Measurements from ENCODE around the gene HOXD8. TPM values are rescaled to one million over a fixed set of nuclear protein-coding genes. Genes with fewer than 3 reads are reported as not detected.

Gene HOXD8
- total RNA-seq, 5 donors from 2014 or later (not counting 1 experiment from before 2014, with no cell fraction given): not detected

DNA sequence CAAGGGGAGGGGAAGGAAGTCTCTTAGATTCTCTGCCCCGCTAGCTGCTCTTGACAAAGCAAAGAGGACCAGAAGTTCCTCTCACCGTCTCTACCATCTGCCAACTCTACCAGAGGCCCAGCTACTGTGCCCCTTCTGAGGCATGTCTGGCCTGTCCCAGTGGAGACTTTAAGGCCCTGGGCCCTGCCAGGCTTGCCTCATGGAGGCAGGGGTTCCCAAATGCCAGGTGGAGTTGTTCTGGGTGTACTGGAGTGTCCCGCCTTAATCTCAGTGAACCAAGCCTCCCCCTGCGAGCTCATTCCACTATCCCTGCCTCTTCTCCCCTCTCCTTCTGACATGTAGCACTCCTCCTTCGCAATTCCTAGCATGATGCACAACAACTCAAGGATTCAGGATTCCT is 27.7 kb upstream of the HOXD8 start:
- H3K27ac Mint-ChIP-seq: peak overlapping the region in 1 of 2 donors; percentile 32
- no peaks in the 10 kb centered on the region for H3K9me3 Mint-ChIP-seq
- H3K27ac ChIP-seq (ENCODE audit: low read length): no peak overlapping the region
- WGBS (ENCODE audit: insufficient coverage): 37% methylated on average over 3 of the region's 5 CpGs
- peaks cover 10 to 26% of the 10 kb centered on the region in 2 experiments for H3K4me1 ChIP-seq (ENCODE audit: control insufficient read depth in 1 of 2, extremely low read depth in 1 of 2, insufficient read depth in 2 of 2, low read length in 2 of 2)
- H3K9me3 ChIP-seq: no peaks in the 10 kb centered on the region
- peaks cover 29 to 93% of the 10 kb centered on the region in 2 experiments for H3K27me3 ChIP-seq (replicated peaks in 1 of 2; ENCODE audit: control insufficient read depth in 2 of 2, extremely low read depth in 1 of 2, insufficient read depth in 2 of 2, low read length in 1 of 2)
- H3K4me3 ChIP-seq (ENCODE audit: control insufficient read depth in 1 of 2, extremely low read depth in 1 of 2, low read length in 1 of 2): no peak overlapping the region
- H3K36me3 Mint-ChIP-seq: no peaks in the 10 kb centered on the region
- DNase-seq (no peak), ATAC-seq (replicated peaks in 1 of 4) (no peak)
- POLR2A ChIA-PET: no interaction called here
- H3K36me3 ChIP-seq (ENCODE audit: control insufficient read depth in 2 of 2, extremely low read depth in 1 of 2, insufficient read depth in 1 of 2, low read length in 1 of 2): no peaks in the 10 kb centered on the region
- no peak overlapping the region for H3K4me3 Mint-ChIP-seq
- peaks cover 83 to 91% of the 10 kb centered on the region in 2 donors for H3K27me3 Mint-ChIP-seq
- CTCF ChIA-PET: interaction anchor here (0.5 to 1.4 kb wide), 3 partner anchors 30 to 32 kb away, joined by 3 to 4 read pairs (median 4); no protein-coding TSS in a partner anchor
- peaks cover 25 to 40% (median 31%) of the 10 kb centered on the region in 3 donors for H3K4me1 Mint-ChIP-seq

DNA sequence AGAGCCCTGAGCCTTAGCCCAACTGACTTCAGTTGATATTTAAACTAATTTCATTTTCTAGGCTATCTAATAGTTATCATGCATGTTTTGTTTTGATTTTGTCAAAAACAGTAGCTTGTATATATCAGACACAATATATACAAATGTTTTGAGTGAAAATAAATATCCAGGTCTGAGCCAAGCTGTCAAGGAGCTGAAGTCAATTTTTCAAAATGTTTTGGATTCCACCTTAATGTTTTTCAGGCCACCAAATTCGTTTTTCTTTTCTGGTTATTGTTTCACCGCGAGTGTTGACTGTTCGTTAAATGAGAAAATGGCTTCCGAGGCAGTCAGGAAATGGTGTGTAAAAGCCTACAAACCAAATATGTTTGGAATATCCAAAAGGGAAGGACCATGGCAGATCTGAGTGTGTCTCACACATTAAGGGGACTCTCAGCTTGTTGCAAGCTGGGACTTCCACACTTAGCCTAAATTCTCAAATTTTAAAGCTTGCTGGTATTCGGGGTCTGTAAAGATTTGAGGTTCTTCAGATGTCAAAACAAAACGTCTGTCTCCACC is 27.1 kb upstream of the HOXD8 start:
- peaks cover 23 to 35% (median 28%) of the 10 kb centered on the region in 3 donors for H3K4me1 Mint-ChIP-seq
- H3K27ac ChIP-seq (ENCODE audit: low read length): no peak overlapping the region
- no peaks in the 10 kb centered on the region for H3K36me3 Mint-ChIP-seq
- H3K27me3 ChIP-seq (replicated peaks in 1 of 2; ENCODE audit: control insufficient read depth in 2 of 2, extremely low read depth in 1 of 2, insufficient read depth in 2 of 2, low read length in 1 of 2): peaks cover 27 to 92% of the 10 kb centered on the region in 2 experiments
- H3K9me3 ChIP-seq: no peaks in the 10 kb centered on the region
- H3K4me3 ChIP-seq (ENCODE audit: control insufficient read depth in 1 of 2, extremely low read depth in 1 of 2, low read length in 1 of 2): no peak overlapping the region
- POLR2A ChIA-PET: interaction anchor here (0.6 to 1.1 kb wide), 2 partner anchors 20 to 24 kb away, joined by 3 read pairs; no protein-coding TSS in a partner anchor
- H3K36me3 ChIP-seq (ENCODE audit: control insufficient read depth in 2 of 2, extremely low read depth in 1 of 2, insufficient read depth in 1 of 2, low read length in 1 of 2): no peaks in the 10 kb centered on the region
- DNase-seq (no peak), ATAC-seq (replicated peaks in 1 of 4) (no peak)
- H3K4me1 ChIP-seq (ENCODE audit: control insufficient read depth in 1 of 2, extremely low read depth in 1 of 2, insufficient read depth in 2 of 2, low read length in 2 of 2): peaks cover 4 to 25% of the 10 kb centered on the region in 2 experiments
- 0% methylated on average over 1 of the region's 7 CpGs for WGBS (ENCODE audit: insufficient coverage)
- H3K27ac Mint-ChIP-seq: peak overlapping the region in 1 of 2 donors; percentile 32
- H3K9me3 Mint-ChIP-seq: no peaks in the 10 kb centered on the region
- H3K27me3 Mint-ChIP-seq: peaks cover 78 to 88% of the 10 kb centered on the region in 2 donors
- CTCF ChIA-PET: interaction anchor here (0.5 to 1.4 kb wide), 3 partner anchors 29 to 42 kb away, joined by 3 to 4 read pairs (median 3); no protein-coding TSS in a partner anchor
- H3K4me3 Mint-ChIP-seq: no peak overlapping the region

GRCh38 chr2:176103194-176103593 is 26.3 kb upstream of the HOXD8 start:
- no peaks in the 10 kb centered on the region for H3K36me3 Mint-ChIP-seq
- DNase-seq (no peak), ATAC-seq (replicated peaks in 1 of 4) (no peak)
- Histone ChIP-seq H3K27me3 (replicated peaks in 1 of 2; ENCODE audit: control insufficient read depth in 2 of 2, extremely low read depth in 1 of 2, insufficient read depth in 2 of 2, low read length in 1 of 2) (peaks cover 27 to 85% of the 10 kb centered on the region in 2 experiments), H3K4me1 (ENCODE audit: control insufficient read depth in 1 of 2, extremely low read depth in 1 of 2, insufficient read depth in 2 of 2, low read length in 2 of 2) (peaks cover 4 to 18% of the 10 kb centered on the region in 2 experiments), H3K9me3 (no peaks in the 10 kb centered on the region), H3K27ac (ENCODE audit: low read length) (no peak overlapping the region), H3K36me3 (ENCODE audit: control insufficient read depth in 2 of 2, extremely low read depth in 1 of 2, insufficient read depth in 1 of 2, low read length in 1 of 2) (no peaks in the 10 kb centered on the region), H3K4me3 (ENCODE audit: control insufficient read depth in 1 of 2, extremely low read depth in 1 of 2, low read length in 1 of 2) (no peak overlapping the region)
- H3K9me3 Mint-ChIP-seq: no peaks in the 10 kb centered on the region
- ChIA-PET POLR2A (interaction anchor here in 1 of 2 donors (1.1 kb wide), 1 partner anchor 21 kb away, joined by 3 read pairs; no protein-coding TSS in a partner anchor), CTCF (interaction anchor here in 1 of 2 donors (0.5 kb wide), 1 partner anchor 43 kb away, joined by 3 read pairs; no protein-coding TSS in a partner anchor)
- no peak overlapping the region for H3K27ac Mint-ChIP-seq
- peaks cover 70 to 82% of the 10 kb centered on the region in 2 donors for H3K27me3 Mint-ChIP-seq
- H3K4me1 Mint-ChIP-seq: peaks cover 19 to 27% (median 23%) of the 10 kb centered on the region in 3 donors
- peak overlapping the region in 1 of 3 donors; percentile 8 for H3K4me3 Mint-ChIP-seq
- no CpG with 5 or more reads among the region's 7 CpGs for WGBS (ENCODE audit: insufficient coverage)

GRCh38 chr2:176103742-176104315 is 25.7 kb upstream of the HOXD8 start:
- Histone ChIP-seq H3K27me3 (replicated peaks in 1 of 2; ENCODE audit: control insufficient read depth in 2 of 2, extremely low read depth in 1 of 2, insufficient read depth in 2 of 2, low read length in 1 of 2) (peaks cover 28 to 85% of the 10 kb centered on the region in 2 experiments), H3K9me3 (no peaks in the 10 kb centered on the region), H3K4me1 (ENCODE audit: control insufficient read depth in 1 of 2, extremely low read depth in 1 of 2, insufficient read depth in 2 of 2, low read length in 2 of 2) (peaks cover 4 to 18% of the 10 kb centered on the region in 2 experiments), H3K36me3 (ENCODE audit: control insufficient read depth in 2 of 2, extremely low read depth in 1 of 2, insufficient read depth in 1 of 2, low read length in 1 of 2) (no peaks in the 10 kb centered on the region), H3K27ac (ENCODE audit: low read length) (no peak overlapping the region), H3K4me3 (ENCODE audit: control insufficient read depth in 1 of 2, extremely low read depth in 1 of 2, low read length in 1 of 2) (no peak overlapping the region)
- ChIA-PET POLR2A (no interaction called here), CTCF (no interaction called here)
- Mint-ChIP-seq H3K9me3 (no peaks in the 10 kb centered on the region), H3K4me1 (peaks cover 21 to 30% (median 24%) of the 10 kb centered on the region in 3 donors), H3K36me3 (no peaks in the 10 kb centered on the region), H3K4me3 (peak overlapping the region in 1 of 3 donors; percentile 68), H3K27ac (no peak overlapping the region), H3K27me3 (peaks cover 70 to 80% of the 10 kb centered on the region in 2 donors)
- 13% methylated on average over 3 of the region's 17 CpGs for WGBS (ENCODE audit: insufficient coverage)
- DNase-seq: no peak
- ATAC-seq (replicated peaks in 1 of 4): no peak

GRCh38 chr2:176104316-176105077 is 25.0 kb upstream of the HOXD8 start:
- peaks cover 32 to 85% of the 10 kb centered on the region in 2 experiments for H3K27me3 ChIP-seq (replicated peaks in 1 of 2; ENCODE audit: control insufficient read depth in 2 of 2, extremely low read depth in 1 of 2, insufficient read depth in 2 of 2, low read length in 1 of 2)
- ChIA-PET CTCF (no interaction called here), POLR2A (no interaction called here)
- no peaks in the 10 kb centered on the region for H3K9me3 ChIP-seq
- H3K36me3 ChIP-seq (ENCODE audit: control insufficient read depth in 2 of 2, extremely low read depth in 1 of 2, insufficient read depth in 1 of 2, low read length in 1 of 2): no peaks in the 10 kb centered on the region
- peaks cover 4 to 18% of the 10 kb centered on the region in 2 experiments for H3K4me1 ChIP-seq (ENCODE audit: control insufficient read depth in 1 of 2, extremely low read depth in 1 of 2, insufficient read depth in 2 of 2, low read length in 2 of 2)
- DNase-seq (no peak), ATAC-seq (replicated peaks in 1 of 4) (no peak)
- peaks cover 70 to 80% of the 10 kb centered on the region in 2 donors for H3K27me3 Mint-ChIP-seq
- H3K27ac Mint-ChIP-seq: no peak overlapping the region
- peaks cover 26 to 37% (median 30%) of the 10 kb centered on the region in 3 donors for H3K4me1 Mint-ChIP-seq
- H3K4me3 ChIP-seq (ENCODE audit: control insufficient read depth in 1 of 2, extremely low read depth in 1 of 2, low read length in 1 of 2): no peak overlapping the region
- H3K9me3 Mint-ChIP-seq: no peaks in the 10 kb centered on the region
- peak overlapping the region in 1 of 3 donors; percentile 68 for H3K4me3 Mint-ChIP-seq
- 13% methylated on average over 48 of the region's 56 CpGs for WGBS (ENCODE audit: insufficient coverage)
- H3K36me3 Mint-ChIP-seq: no peaks in the 10 kb centered on the region
- no peak overlapping the region for H3K27ac ChIP-seq (ENCODE audit: low read length)

DNA sequence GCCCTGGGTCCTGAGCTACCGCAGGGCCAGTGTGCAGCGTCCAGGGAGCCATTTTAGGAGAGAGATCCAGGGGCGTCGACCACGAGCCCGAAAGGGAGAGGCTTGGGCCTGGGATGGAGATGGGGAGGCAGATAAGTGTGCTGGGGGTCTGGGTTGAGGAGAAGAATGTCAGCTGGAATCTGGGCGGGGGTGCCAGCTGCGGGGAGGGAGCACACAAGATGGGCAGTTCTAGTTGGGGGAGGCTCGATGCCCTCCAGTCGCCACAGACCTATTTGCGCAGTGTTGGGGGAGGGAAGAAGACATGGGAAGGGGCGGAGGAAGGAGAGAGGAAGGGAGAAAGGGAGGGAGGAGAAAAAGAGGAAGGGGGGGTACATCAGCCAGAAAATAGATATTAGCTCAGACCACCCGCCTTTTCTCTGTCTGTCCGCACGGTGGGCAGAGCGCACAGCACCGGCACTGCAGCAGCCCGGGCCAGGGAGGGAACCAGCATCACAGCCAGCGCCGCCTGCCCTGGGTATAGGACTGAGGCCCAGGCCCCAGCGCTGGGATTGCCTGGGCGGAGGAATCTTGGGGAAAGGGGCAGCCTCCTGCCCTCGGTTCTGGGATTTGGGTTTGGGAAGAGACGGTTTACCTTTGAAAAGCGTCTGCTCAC is 24.3 kb upstream of the HOXD8 start:
- no peak overlapping the region for H3K27ac ChIP-seq (ENCODE audit: low read length)
- ChIA-PET CTCF (no interaction called here), POLR2A (interaction anchor here in 1 of 2 donors (0.6 kb wide), 1 partner anchor 709 kb away, joined by 3 read pairs; no protein-coding TSS in a partner anchor)
- peaks cover 39 to 84% of the 10 kb centered on the region in 2 experiments for H3K27me3 ChIP-seq (replicated peaks in 1 of 2; ENCODE audit: control insufficient read depth in 2 of 2, extremely low read depth in 1 of 2, insufficient read depth in 2 of 2, low read length in 1 of 2)
- WGBS (ENCODE audit: insufficient coverage): 14% methylated on average over 24 of the region's 25 CpGs
- Mint-ChIP-seq H3K4me3 (peak overlapping the region in 1 of 3 donors; percentile 68), H3K27ac (no peak overlapping the region), H3K36me3 (no peaks in the 10 kb centered on the region), H3K4me1 (peaks cover 26 to 39% (median 30%) of the 10 kb centered on the region in 3 donors), H3K27me3 (peaks cover 74 to 82% of the 10 kb centered on the region in 2 donors), H3K9me3 (no peaks in the 10 kb centered on the region)
- H3K9me3 ChIP-seq: no peaks in the 10 kb centered on the region
- no peak overlapping the region for H3K4me3 ChIP-seq (ENCODE audit: control insufficient read depth in 1 of 2, extremely low read depth in 1 of 2, low read length in 1 of 2)
- no peak for DNase-seq
- H3K4me1 ChIP-seq (ENCODE audit: control insufficient read depth in 1 of 2, extremely low read depth in 1 of 2, insufficient read depth in 2 of 2, low read length in 2 of 2): peaks cover 4 to 18% of the 10 kb centered on the region in 2 experiments
- no peaks in the 10 kb centered on the region for H3K36me3 ChIP-seq (ENCODE audit: control insufficient read depth in 2 of 2, extremely low read depth in 1 of 2, insufficient read depth in 1 of 2, low read length in 1 of 2)
- ATAC-seq (replicated peaks in 1 of 4): no peak

All from T-cell (primary cell).